ENCODE results near the gene POLR2L. TPM values are rescaled to one million over a fixed set of nuclear protein-coding genes. Genes with fewer than 3 reads are reported as not detected.

Gene POLR2L
- total RNA-seq, 4 donors from 2014 or later: 71.4 to 189 (median 92.3) TPM

GRCh38 chr11:815675-816432, 26.5 kb downstream of the POLR2L start:
- no peak for TF ChIP-seq POLR2AphosphoS5 (IDR thresholded peaks at IDR 0.05)
- TF ChIP-seq EP300 (IDR thresholded peaks at IDR 0.05): no peak
- no peak for TF ChIP-seq POLR2A (IDR thresholded peaks at IDR 0.05; ENCODE audit: low read depth)
- no peak for TF ChIP-seq CTCF (IDR thresholded peaks at IDR 0.05)
- peaks cover 24 to 45% (median 40%) of the 10 kb centered on the region in 4 donors for H3K36me3 ChIP-seq
- no peaks in the 10 kb centered on the region for H3K27me3 ChIP-seq
- peaks cover 26 to 36% (median 31%) of the 10 kb centered on the region in 4 donors for H3K4me1 ChIP-seq
- WGBS: 80% methylated on average over 5 of the region's 11 CpGs
- no peak overlapping the region for H3K4me3 ChIP-seq
- H3K9me3 ChIP-seq: no peaks in the 10 kb centered on the region
- H3K27ac ChIP-seq (replicated peaks in 1 of 4): no peak overlapping the region
- intact Hi-C loops (cut with DNase I): no loop called here
- DNase-seq (ENCODE audit: extremely low spot score): no peak

- Histone ChIP-seq H3K36me3 (peaks cover 24 to 45% (median 40%) of the 10 kb centered on the region in 4 donors), H3K4me1 (peaks cover 20 to 34% (median 30%) of the 10 kb centered on the region in 4 donors), H3K9me3 (no peaks in the 10 kb centered on the region), H3K4me3 (no peak overlapping the region), H3K27me3 (no peaks in the 10 kb centered on the region), H3K27ac (replicated peaks in 1 of 4) (no peak overlapping the region)
- TF ChIP-seq CTCF (IDR thresholded peaks at IDR 0.05) (no peak), POLR2A (IDR thresholded peaks at IDR 0.05; ENCODE audit: low read depth) (no peak), POLR2AphosphoS5 (IDR thresholded peaks at IDR 0.05) (no peak), EP300 (IDR thresholded peaks at IDR 0.05) (no peak)
- WGBS: 63% methylated on average over 7 of the region's 9 CpGs
- intact Hi-C loops (cut with DNase I): no loop called here
- no peak for DNase-seq (ENCODE audit: extremely low spot score)
Measured at GRCh38 chr11:813456-814096, 28.8 kb downstream of the POLR2L start.

- no peak overlapping the region for H3K4me3 ChIP-seq
- peaks cover 24 to 45% (median 40%) of the 10 kb centered on the region in 4 donors for H3K36me3 ChIP-seq
- H3K27me3 ChIP-seq: no peaks in the 10 kb centered on the region
- TF ChIP-seq CTCF (IDR thresholded peaks at IDR 0.05): no peak
- no peak for TF ChIP-seq POLR2AphosphoS5 (IDR thresholded peaks at IDR 0.05)
- no peak for TF ChIP-seq EP300 (IDR thresholded peaks at IDR 0.05)
- TF ChIP-seq POLR2A (IDR thresholded peaks at IDR 0.05; ENCODE audit: low read depth): no peak
- intact Hi-C loops (cut with DNase I): no loop called here
- no peak for DNase-seq (ENCODE audit: extremely low spot score)
- no peak overlapping the region for H3K27ac ChIP-seq (replicated peaks in 1 of 4)
- no peaks in the 10 kb centered on the region for H3K9me3 ChIP-seq
- 97% methylated on average over 6 of the region's 6 CpGs for WGBS
- H3K4me1 ChIP-seq: peaks cover 22 to 34% (median 33%) of the 10 kb centered on the region in 4 donors
Measured at GRCh38 chr11:813072-813455, 29.3 kb downstream of the POLR2L start.

GRCh38 chr11:812390-812789, 29.9 kb downstream of the POLR2L start:
- Histone ChIP-seq H3K27ac (replicated peaks in 1 of 4) (no peak overlapping the region), H3K27me3 (no peaks in the 10 kb centered on the region), H3K9me3 (no peaks in the 10 kb centered on the region), H3K4me3 (no peak overlapping the region), H3K4me1 (peaks cover 26 to 39% (median 35%) of the 10 kb centered on the region in 4 donors), H3K36me3 (peaks cover 24 to 45% (median 40%) of the 10 kb centered on the region in 4 donors)
- WGBS: 78% methylated on average over 2 of the region's 3 CpGs
- intact Hi-C loops (cut with DNase I): no loop called here
- TF ChIP-seq EP300 (IDR thresholded peaks at IDR 0.05): no peak
- no peak for TF ChIP-seq POLR2A (IDR thresholded peaks at IDR 0.05; ENCODE audit: low read depth)
- no peak for TF ChIP-seq POLR2AphosphoS5 (IDR thresholded peaks at IDR 0.05)
- TF ChIP-seq CTCF (IDR thresholded peaks at IDR 0.05): no peak
- DNase-seq (ENCODE audit: extremely low spot score): no peak
